Activated CD8-positive, alpha-beta memory T cell treated with anti-CD3 and anti-CD28 coated beads, Interleukin-2, amount 50 U/mL, for 1 hour (primary cell): ENCODE data around the gene RNF207.

ENCODE experiments used
- DNase-seq: peaks from one replicate; pipeline ENCODE4 v3.0.0-alpha.2; 2020; ENCODE audit errors: extremely low read depth

The RNF207 gene

GRCh38 chr1:6249739-6250689 lies 44.1 kb downstream of the RNF207 start:
- no peak for DNase-seq

- no peak for DNase-seq
These were observed 45.3 kb downstream of the RNF207 start for GRCh38 chr1:6251233-6251632.

- DNase-seq = no peak
These were observed 45.9 kb downstream of the RNF207 start for GRCh38 chr1:6251681-6252373.

- no peak for DNase-seq
These were observed 46.4 kb downstream of the RNF207 start for GRCh38 chr1:6252374-6252710.

- DNase-seq = no peak
These were observed 47.5 kb downstream of the RNF207 start for GRCh38 chr1:6253380-6253779.

- DNase-seq = no peak
These were observed 48.8 kb downstream of the RNF207 start for GRCh38 chr1:6254691-6255090.

- DNase-seq = no peak
These were observed 50.7 kb downstream of the RNF207 start for GRCh38 chr1:6256645-6257044.

GRCh38 chr1:6257541-6258069 lies 51.7 kb downstream of the RNF207 start:
- no peak for DNase-seq

- no peak for DNase-seq
These were observed 52.8 kb downstream of the RNF207 start for GRCh38 chr1:6258675-6259074.

GRCh38 chr1:6259491-6260362 lies 53.8 kb downstream of the RNF207 start:
- DNase-seq = peak; percentile 40

GRCh38 chr1:6260433-6260934 lies 54.6 kb downstream of the RNF207 start:
- no peak for DNase-seq

- no peak for DNase-seq
These were observed 55.2 kb downstream of the RNF207 start, which contains the start of gene GPR153 for GRCh38 chr1:6260961-6261614. Gene GPR153, minus strand, starts transcription at chr1:6261098. Its CDS starts 6,193 bp downstream, at chr1:6254905.

- DNase-seq = no peak
These were observed 55.7 kb downstream of the RNF207 start for GRCh38 chr1:6261615-6261995.

- no peak for DNase-seq
These were observed 56.9 kb downstream of the RNF207 start for GRCh38 chr1:6262555-6263420.

- no peak for DNase-seq
These were observed 57.8 kb downstream of the RNF207 start for GRCh38 chr1:6263716-6264115.

- no peak for DNase-seq
These were observed 59.2 kb downstream of the RNF207 start for GRCh38 chr1:6265151-6265550.

GRCh38 chr1:6266641-6267040 lies 60.7 kb downstream of the RNF207 start:
- no peak for DNase-seq

- DNase-seq = no peak
These were observed 61.9 kb downstream of the RNF207 start for GRCh38 chr1:6267686-6268322.

- DNase-seq = no peak
These were observed 62.5 kb downstream of the RNF207 start for GRCh38 chr1:6268415-6268814.

GRCh38 chr1:6269296-6269695 lies 63.4 kb downstream of the RNF207 start:
- no peak for DNase-seq
